ENCODE results near the gene CBFA2T2. TPM values are rescaled to one million over a fixed set of nuclear protein-coding genes. Genes with fewer than 3 reads are reported as not detected.
"Not testable (repeated sequence)": the region's sequence is repeated elsewhere in the genome, so short reads cannot be mapped to it uniquely, and the experiment has no call there.

CBFA2T2 gene
- total RNA-seq, 1 donor, result 5.6 TPM

- no peak for TF ChIP-seq CTCF (IDR thresholded peaks at IDR 0.05; ENCODE audit: insufficient read depth, low read depth, low read length)
- no peak for DNase-seq (ENCODE audit: low read depth)
- H3K4me3 ChIP-seq (ENCODE audit: low read depth, low read length), result no peak overlapping the region
Measured at GRCh38 chr20:33569802-33570391, 80.0 kb downstream of the CBFA2T2 start.

- H3K4me3 ChIP-seq (ENCODE audit: low read depth, low read length), result no peak overlapping the region
- no peak for TF ChIP-seq CTCF (IDR thresholded peaks at IDR 0.05; ENCODE audit: insufficient read depth, low read depth, low read length)
- DNase-seq (ENCODE audit: low read depth), result no peak
Measured at GRCh38 chr20:33570743-33571142, 80.8 kb downstream of the CBFA2T2 start.

- H3K4me3 ChIP-seq (ENCODE audit: low read depth, low read length); DNase-seq (ENCODE audit: low read depth): not testable (repeated sequence)
Measured at GRCh38 chr20:33573268-33573667, 83.4 kb downstream of the CBFA2T2 start.

GRCh38 chr20:33575282-33575681 is 85.4 kb downstream of the CBFA2T2 start:
- no peak overlapping the region for H3K4me3 ChIP-seq (ENCODE audit: low read depth, low read length)
- peak; percentile 27 for DNase-seq (ENCODE audit: low read depth)
- no peak for TF ChIP-seq CTCF (IDR thresholded peaks at IDR 0.05; ENCODE audit: insufficient read depth, low read depth, low read length)

- no peak for DNase-seq (ENCODE audit: low read depth)
- TF ChIP-seq CTCF (IDR thresholded peaks at IDR 0.05; ENCODE audit: insufficient read depth, low read depth, low read length), result peak; percentile 18
Measured at GRCh38 chr20:33576432-33577125, 86.7 kb downstream of the CBFA2T2 start.

GRCh38 chr20:33578510-33578909 is 88.6 kb downstream of the CBFA2T2 start:
- peak; percentile 37 for DNase-seq (ENCODE audit: low read depth)
- no peak for TF ChIP-seq CTCF (IDR thresholded peaks at IDR 0.05; ENCODE audit: insufficient read depth, low read depth, low read length)
- no peak overlapping the region for H3K4me3 ChIP-seq (ENCODE audit: low read depth, low read length)

More at GRCh38 chr20:33576432-33577125, 86.7 kb downstream of the CBFA2T2 start:
- H3K4me3 ChIP-seq (ENCODE audit: low read depth, low read length), result no peak overlapping the region

- no peak for DNase-seq (ENCODE audit: low read depth)
- TF ChIP-seq CTCF (IDR thresholded peaks at IDR 0.05; ENCODE audit: insufficient read depth, low read depth, low read length), result no peak
- no peak overlapping the region for H3K4me3 ChIP-seq (ENCODE audit: low read depth, low read length)
Measured at GRCh38 chr20:33583143-33583542, 93.2 kb downstream of the CBFA2T2 start.

Measured in fibroblast of villous mesenchyme (primary cell).